ENCODE results near the gene ACYP2.

DNA sequence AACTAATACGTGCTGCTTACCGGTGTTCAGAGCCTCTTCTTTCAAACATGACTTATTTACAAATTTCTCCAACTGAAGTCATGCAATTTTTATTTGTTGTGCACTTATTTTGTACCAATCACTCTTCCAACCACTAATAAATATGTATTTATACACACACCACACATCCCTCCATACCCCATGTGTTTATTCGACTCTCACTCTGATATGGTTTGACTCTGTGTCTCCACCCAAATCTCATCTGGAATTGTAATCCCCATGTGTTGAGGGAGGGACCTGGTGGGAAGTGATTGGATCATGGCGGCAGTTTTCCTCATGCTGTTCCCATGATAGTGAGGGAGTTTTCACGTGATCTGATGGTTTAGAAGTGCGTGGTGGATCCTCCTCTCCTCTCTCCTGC is 49.5 kb upstream of the ACYP2 start:
- no peak for TF ChIP-seq POLR2A (IDR thresholded peaks at IDR 0.05; ENCODE audit: extremely low read depth, insufficient read length)
- TF ChIP-seq, protein P1, sequence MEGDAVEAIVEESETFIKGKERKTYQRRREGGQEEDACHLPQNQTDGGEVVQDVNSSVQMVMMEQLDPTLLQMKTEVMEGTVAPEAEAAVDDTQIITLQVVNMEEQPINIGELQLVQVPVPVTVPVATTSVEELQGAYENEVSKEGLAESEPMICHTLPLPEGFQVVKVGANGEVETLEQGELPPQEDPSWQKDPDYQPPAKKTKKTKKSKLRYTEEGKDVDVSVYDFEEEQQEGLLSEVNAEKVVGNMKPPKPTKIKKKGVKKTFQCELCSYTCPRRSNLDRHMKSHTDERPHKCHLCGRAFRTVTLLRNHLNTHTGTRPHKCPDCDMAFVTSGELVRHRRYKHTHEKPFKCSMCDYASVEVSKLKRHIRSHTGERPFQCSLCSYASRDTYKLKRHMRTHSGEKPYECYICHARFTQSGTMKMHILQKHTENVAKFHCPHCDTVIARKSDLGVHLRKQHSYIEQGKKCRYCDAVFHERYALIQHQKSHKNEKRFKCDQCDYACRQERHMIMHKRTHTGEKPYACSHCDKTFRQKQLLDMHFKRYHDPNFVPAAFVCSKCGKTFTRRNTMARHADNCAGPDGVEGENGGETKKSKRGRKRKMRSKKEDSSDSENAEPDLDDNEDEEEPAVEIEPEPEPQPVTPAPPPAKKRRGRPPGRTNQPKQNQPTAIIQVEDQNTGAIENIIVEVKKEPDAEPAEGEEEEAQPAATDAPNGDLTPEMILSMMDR (IDR thresholded peaks at IDR 0.05; ENCODE audit: low read depth, low read length), result no peak

Measured in NB4 (cell line).